Measurements from ENCODE around the gene AP2A1.

AP2A1 gene

DNA sequence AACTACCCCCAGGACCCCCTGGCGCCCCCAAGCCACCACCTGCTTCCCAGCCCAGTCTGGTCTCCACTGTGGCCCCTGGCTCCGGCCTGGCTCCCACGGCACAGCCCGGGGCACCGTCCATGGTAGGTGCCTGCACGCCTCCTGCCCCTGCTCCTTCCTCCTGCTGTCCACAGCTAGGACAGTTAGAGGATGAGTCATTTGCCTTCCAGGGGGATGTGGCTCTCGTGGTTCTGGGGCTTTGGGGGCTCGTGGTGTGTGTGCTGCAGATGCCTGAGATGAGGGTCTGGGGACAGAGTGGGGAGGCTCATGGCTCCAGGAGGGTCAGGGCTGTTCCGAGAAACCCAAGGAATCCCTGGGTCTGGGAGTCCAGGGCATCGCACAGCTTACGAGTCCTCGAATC lies 64.0 kb downstream of the AP2A1 start:
- Histone ChIP-seq H3K27me3 (ENCODE audit: control insufficient read depth in 1 of 2, insufficient read depth in 1 of 2, low read length in 2 of 2) (no peaks in the 10 kb centered on the region), H3K9ac (ENCODE audit: low read length) (no peak overlapping the region), H2BK5ac (ENCODE audit: low read depth, low read length, poor library complexity, severe bottlenecking) (no peak overlapping the region), H4K8ac (ENCODE audit: low read length) (no peak overlapping the region), H2AK5ac (ENCODE audit: low read length, severe bottlenecking) (no peak overlapping the region), H3K79me1 (replicated peaks; ENCODE audit: low read length, poor library complexity, severe bottlenecking) (peaks cover 69% of the 10 kb centered on the region), H3K4me3 (ENCODE audit: insufficient read depth in 1 of 2, low read depth in 1 of 2, low read length in 2 of 2) (no peak overlapping the region), H2BK12ac (ENCODE audit: low read length in 2 of 2) (no peak overlapping the region), H3K18ac (ENCODE audit: low read depth in 1 of 2, low read length in 2 of 2) (no peak overlapping the region), H3K14ac (ENCODE audit: low read length in 2 of 2) (no peak overlapping the region), H3K4me1 (ENCODE audit: control insufficient read depth, insufficient read depth, low read depth, low read length) (peaks cover 24% of the 10 kb centered on the region), H3K23ac (ENCODE audit: low read length in 2 of 2) (no peak overlapping the region), H3K36me3 (ENCODE audit: control insufficient read depth in 1 of 2, insufficient read depth in 2 of 2, low read depth in 1 of 2, low read length in 2 of 2) (peaks cover 79 to 92% of the 10 kb centered on the region in 2 experiments), H2AFZ (ENCODE audit: low read depth, low read length) (no peak overlapping the region), H3K9me3 (ENCODE audit: control insufficient read depth, low read length) (no peaks in the 10 kb centered on the region), H3K4ac (ENCODE audit: low read depth in 1 of 2, low read length in 2 of 2) (no peak overlapping the region), H2BK15ac (ENCODE audit: low read depth, poor library complexity, severe bottlenecking) (no peak overlapping the region), H3K4me2 (ENCODE audit: low read length, poor library complexity, severe bottlenecking) (no peak overlapping the region), H3K27ac (ENCODE audit: low read length, poor library complexity, severe bottlenecking) (no peak overlapping the region), H4K91ac (ENCODE audit: low read length) (no peak overlapping the region), H2BK120ac (ENCODE audit: low read depth, low read length) (no peak overlapping the region)
- no peak for DNase-seq
- 91% methylated on average over 9 of the region's 12 CpGs for WGBS

DNA sequence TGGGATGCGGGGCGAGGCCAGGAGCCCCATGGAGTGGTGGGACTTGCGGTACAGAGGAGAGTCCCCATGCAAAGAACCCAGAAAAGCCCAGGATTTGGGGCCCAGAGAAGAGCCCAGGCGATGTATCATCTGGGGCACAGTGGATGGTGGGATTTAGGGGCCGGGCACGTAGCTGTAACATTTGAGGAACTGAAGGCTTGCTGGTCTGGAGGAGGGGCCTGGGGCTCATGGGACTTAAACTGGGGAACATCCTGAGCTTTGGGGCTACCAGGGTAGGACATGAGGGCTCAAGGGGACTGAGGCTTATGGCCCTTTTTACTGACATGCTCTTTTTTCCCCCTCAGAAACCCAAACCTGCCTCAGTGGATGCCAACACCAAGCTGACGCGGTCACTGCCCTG lies 64.8 kb downstream of the AP2A1 start:
- no peak overlapping the region for H3K4me3 ChIP-seq (ENCODE audit: insufficient read depth in 1 of 2, low read depth in 1 of 2, low read length in 2 of 2)
- H3K9me3 ChIP-seq (ENCODE audit: control insufficient read depth, low read length) = no peaks in the 10 kb centered on the region
- no peak overlapping the region for H3K27ac ChIP-seq (ENCODE audit: low read length, poor library complexity, severe bottlenecking)
- DNase-seq = no peak
- no peak overlapping the region for H2BK15ac ChIP-seq (ENCODE audit: low read depth, poor library complexity, severe bottlenecking)
- no peak overlapping the region for H3K23ac ChIP-seq (ENCODE audit: low read length in 2 of 2)
- H3K14ac ChIP-seq (ENCODE audit: low read length in 2 of 2) = no peak overlapping the region
- H2BK5ac ChIP-seq (ENCODE audit: low read depth, low read length, poor library complexity, severe bottlenecking) = no peak overlapping the region
- no peak overlapping the region for H3K18ac ChIP-seq (ENCODE audit: low read depth in 1 of 2, low read length in 2 of 2)
- H2AFZ ChIP-seq (ENCODE audit: low read depth, low read length) = no peak overlapping the region
- no peak overlapping the region for H3K4me2 ChIP-seq (ENCODE audit: low read length, poor library complexity, severe bottlenecking)
- no peak overlapping the region for H3K9ac ChIP-seq (ENCODE audit: low read length)
- H3K79me1 ChIP-seq (replicated peaks; ENCODE audit: low read length, poor library complexity, severe bottlenecking) = peaks cover 71% of the 10 kb centered on the region
- peaks cover 87 to 95% of the 10 kb centered on the region in 2 experiments for H3K36me3 ChIP-seq (ENCODE audit: control insufficient read depth in 1 of 2, insufficient read depth in 2 of 2, low read depth in 1 of 2, low read length in 2 of 2)
- no peaks in the 10 kb centered on the region for H3K27me3 ChIP-seq (ENCODE audit: control insufficient read depth in 1 of 2, insufficient read depth in 1 of 2, low read length in 2 of 2)
- H3K4me1 ChIP-seq (ENCODE audit: control insufficient read depth, insufficient read depth, low read depth, low read length) = peaks cover 26% of the 10 kb centered on the region
- no peak overlapping the region for H4K8ac ChIP-seq (ENCODE audit: low read length)
- H2BK12ac ChIP-seq (ENCODE audit: low read length in 2 of 2) = no peak overlapping the region
- no peak overlapping the region for H2AK5ac ChIP-seq (ENCODE audit: low read length, severe bottlenecking)
- WGBS = 88% methylated on average over 8 of the region's 8 CpGs
- H3K4ac ChIP-seq (ENCODE audit: low read depth in 1 of 2, low read length in 2 of 2) = no peak overlapping the region
- no peak overlapping the region for H2BK120ac ChIP-seq (ENCODE audit: low read depth, low read length)
- no peak overlapping the region for H4K91ac ChIP-seq (ENCODE audit: low read length)

DNA sequence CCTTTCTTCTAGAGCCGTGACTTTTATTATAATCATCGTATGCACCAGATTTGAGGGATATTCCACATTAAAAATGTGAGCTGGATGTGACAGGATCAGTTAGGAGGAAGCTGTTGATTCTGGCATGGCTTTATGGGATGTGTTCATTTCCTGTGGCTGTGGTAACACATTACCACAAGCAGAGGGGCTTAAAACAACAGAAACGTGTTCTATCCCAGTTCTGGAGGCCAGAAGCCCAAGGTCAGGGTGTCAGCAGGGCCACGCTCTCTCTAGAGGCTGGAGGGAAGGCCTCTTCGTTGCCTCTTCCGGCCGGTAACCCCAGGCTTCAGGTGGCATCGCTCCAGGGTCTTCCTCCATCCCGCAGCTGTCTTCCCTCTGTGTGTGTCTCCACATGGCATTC lies 65.8 kb downstream of the AP2A1 start:
- no peak overlapping the region for H3K4me3 ChIP-seq (ENCODE audit: insufficient read depth in 1 of 2, low read depth in 1 of 2, low read length in 2 of 2)
- H3K4me2 ChIP-seq (ENCODE audit: low read length, poor library complexity, severe bottlenecking) = no peak overlapping the region
- H2BK15ac ChIP-seq (ENCODE audit: low read depth, poor library complexity, severe bottlenecking) = no peak overlapping the region
- no peak overlapping the region for H3K27ac ChIP-seq (ENCODE audit: low read length, poor library complexity, severe bottlenecking)
- no peak overlapping the region for H3K18ac ChIP-seq (ENCODE audit: low read depth in 1 of 2, low read length in 2 of 2)
- H2AK5ac ChIP-seq (ENCODE audit: low read length, severe bottlenecking) = no peak overlapping the region
- no peak overlapping the region for H2AFZ ChIP-seq (ENCODE audit: low read depth, low read length)
- no peak overlapping the region for H2BK120ac ChIP-seq (ENCODE audit: low read depth, low read length)
- H2BK5ac ChIP-seq (ENCODE audit: low read depth, low read length, poor library complexity, severe bottlenecking) = no peak overlapping the region
- no peak overlapping the region for H3K23ac ChIP-seq (ENCODE audit: low read length in 2 of 2)
- no peak overlapping the region for H4K8ac ChIP-seq (ENCODE audit: low read length)
- no peak for DNase-seq
- 86% methylated on average over 6 of the region's 9 CpGs for WGBS
- peaks cover 62% of the 10 kb centered on the region for H3K79me1 ChIP-seq (replicated peaks; ENCODE audit: low read length, poor library complexity, severe bottlenecking)
- no peak overlapping the region for H2BK12ac ChIP-seq (ENCODE audit: low read length in 2 of 2)
- no peak overlapping the region for H4K91ac ChIP-seq (ENCODE audit: low read length)
- H3K4me1 ChIP-seq (ENCODE audit: control insufficient read depth, insufficient read depth, low read depth, low read length) = peaks cover 35% of the 10 kb centered on the region
- no peaks in the 10 kb centered on the region for H3K27me3 ChIP-seq (ENCODE audit: control insufficient read depth in 1 of 2, insufficient read depth in 1 of 2, low read length in 2 of 2)
- H3K4ac ChIP-seq (ENCODE audit: low read depth in 1 of 2, low read length in 2 of 2) = no peak overlapping the region
- H3K9ac ChIP-seq (ENCODE audit: low read length) = no peak overlapping the region
- H3K36me3 ChIP-seq (ENCODE audit: control insufficient read depth in 1 of 2, insufficient read depth in 2 of 2, low read depth in 1 of 2, low read length in 2 of 2) = peaks cover 89 to 93% of the 10 kb centered on the region in 2 experiments
- H3K14ac ChIP-seq (ENCODE audit: low read length in 2 of 2) = no peak overlapping the region
- no peaks in the 10 kb centered on the region for H3K9me3 ChIP-seq (ENCODE audit: control insufficient read depth, low read length)

DNA sequence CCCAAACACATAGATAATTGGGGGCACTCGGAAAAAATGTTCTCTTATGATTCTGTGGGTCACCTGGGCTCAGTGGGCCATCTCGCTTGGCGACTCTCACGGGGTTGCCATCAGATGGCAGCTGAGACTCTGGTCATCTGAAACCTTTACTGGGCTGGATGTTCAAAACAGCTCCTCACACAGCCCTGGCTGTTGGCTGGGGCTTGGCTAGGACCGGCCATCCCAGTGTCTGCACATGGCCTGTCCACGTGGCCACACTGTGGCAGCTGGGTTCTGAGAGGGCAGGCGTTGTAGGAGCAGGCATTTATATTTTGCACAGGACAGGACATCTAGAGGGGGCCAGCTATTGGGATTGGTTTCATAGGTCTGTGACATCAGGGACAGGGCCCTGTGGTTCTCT lies 66.8 kb downstream of the AP2A1 start:
- Histone ChIP-seq H3K27ac (ENCODE audit: low read length, poor library complexity, severe bottlenecking) (no peak overlapping the region), H4K91ac (ENCODE audit: low read length) (no peak overlapping the region), H3K9ac (ENCODE audit: low read length) (no peak overlapping the region), H3K14ac (ENCODE audit: low read length in 2 of 2) (no peak overlapping the region), H2BK12ac (ENCODE audit: low read length in 2 of 2) (no peak overlapping the region), H3K79me1 (replicated peaks; ENCODE audit: low read length, poor library complexity, severe bottlenecking) (peaks cover 57% of the 10 kb centered on the region), H3K4ac (ENCODE audit: low read depth in 1 of 2, low read length in 2 of 2) (no peak overlapping the region), H3K4me2 (ENCODE audit: low read length, poor library complexity, severe bottlenecking) (no peak overlapping the region), H3K27me3 (ENCODE audit: control insufficient read depth in 1 of 2, insufficient read depth in 1 of 2, low read length in 2 of 2) (no peaks in the 10 kb centered on the region), H2BK15ac (ENCODE audit: low read depth, poor library complexity, severe bottlenecking) (no peak overlapping the region), H3K36me3 (ENCODE audit: control insufficient read depth in 1 of 2, insufficient read depth in 2 of 2, low read depth in 1 of 2, low read length in 2 of 2) (peaks cover 94 to 95% of the 10 kb centered on the region in 2 experiments), H4K8ac (ENCODE audit: low read length) (no peak overlapping the region), H3K18ac (ENCODE audit: low read depth in 1 of 2, low read length in 2 of 2) (no peak overlapping the region), H2AFZ (ENCODE audit: low read depth, low read length) (no peak overlapping the region), H2AK5ac (ENCODE audit: low read length, severe bottlenecking) (no peak overlapping the region), H2BK120ac (ENCODE audit: low read depth, low read length) (no peak overlapping the region), H3K23ac (ENCODE audit: low read length in 2 of 2) (no peak overlapping the region), H3K4me1 (ENCODE audit: control insufficient read depth, insufficient read depth, low read depth, low read length) (peaks cover 33% of the 10 kb centered on the region), H2BK5ac (ENCODE audit: low read depth, low read length, poor library complexity, severe bottlenecking) (no peak overlapping the region), H3K4me3 (ENCODE audit: insufficient read depth in 1 of 2, low read depth in 1 of 2, low read length in 2 of 2) (no peak overlapping the region), H3K9me3 (ENCODE audit: control insufficient read depth, low read length) (no peaks in the 10 kb centered on the region)
- WGBS = 97% methylated on average over 7 of the region's 7 CpGs
- DNase-seq = no peak

Measured in mesenchymal stem cell (in vitro differentiated cells and primary cell).